Mesendoderm (in vitro differentiated cells): ENCODE data around the gene EPHB6. TPM values are rescaled to one million over a fixed set of nuclear protein-coding genes. Genes with fewer than 3 reads are reported as not detected.

Experiments used
- DNase-seq: peaks from one replicate; pipeline ENCODE4 v3.0.0; 2013
- H2AK5ac ChIP-seq: 2 replicates; pipeline ENCODE4 v1.6.1; 2013; ENCODE audit warnings: low read length, inconsistent platforms
- H2BK120ac ChIP-seq: 2 replicates; pipeline ENCODE4 v1.6.1; 2013; ENCODE audit warnings: low read depth, mild to moderate bottlenecking, low read length, moderate library complexity, mixed read lengths
- H2BK15ac ChIP-seq: replicated peaks from 2 replicates; pipeline ENCODE4 v1.6.1; 2013; ENCODE audit warnings: low read depth, mild to moderate bottlenecking, moderate library complexity
- H2BK5ac ChIP-seq: 2 replicates; pipeline ENCODE4 v1.6.1; 2013; ENCODE audit warnings: low read length, inconsistent platforms
- H3K18ac ChIP-seq: 2 replicates; pipeline ENCODE4 v1.6.1; 2013; ENCODE audit warnings: mild to moderate bottlenecking, low read length, mixed read lengths
- H3K23ac ChIP-seq: one replicate; pipeline ENCODE4 v1.6.1; 2013; ENCODE audit warnings: low read length
- H3K27ac ChIP-seq: 2 replicates; pipeline ENCODE4 v1.5.1; 2013; ENCODE audit warnings: low read depth, mild to moderate bottlenecking, inconsistent platforms, low read length, moderate library complexity
- H3K27me3 ChIP-seq: 2 replicates; pipeline ENCODE4 v1.6.1; 2013; ENCODE audit warnings: low read length, control low read depth, mild to moderate bottlenecking, inconsistent platforms; ENCODE audit not compliant: insufficient read depth, poor library complexity
- H3K36me3 ChIP-seq: 2 replicates; pipeline ENCODE4 v1.6.1; 2013; ENCODE audit warnings: low read length, inconsistent platforms; ENCODE audit not compliant: control insufficient read depth, insufficient read depth
- H3K4ac ChIP-seq: one replicate; pipeline ENCODE4 v1.6.1; 2013; ENCODE audit warnings: low read depth, mild to moderate bottlenecking, low read length, moderate library complexity
- H3K4me1 ChIP-seq: 2 replicates; pipeline ENCODE4 v1.6.1; 2013; ENCODE audit warnings: low read depth, low read length, inconsistent platforms; ENCODE audit not compliant: control insufficient read depth
- H3K4me2 ChIP-seq: 2 replicates; pipeline ENCODE4 v1.6.1; 2013; ENCODE audit warnings: low read length
- H3K4me3 ChIP-seq: 2 replicates; pipeline ENCODE4 v1.5.1; 2013; ENCODE audit warnings: mild to moderate bottlenecking, low read length
- H3K56ac ChIP-seq: one replicate; pipeline ENCODE4 v1.6.1; 2013; ENCODE audit warnings: low read length
- H3K79me1 ChIP-seq: 2 replicates; pipeline ENCODE4 v1.6.1; 2013; ENCODE audit warnings: low read length, inconsistent platforms
- H3K79me2 ChIP-seq: 2 replicates; pipeline ENCODE4 v1.6.1; 2013; ENCODE audit warnings: mild to moderate bottlenecking, low read length; ENCODE audit not compliant: control insufficient read depth, insufficient read depth
- H3K9ac ChIP-seq: 2 replicates; pipeline ENCODE4 v1.6.1; 2013; ENCODE audit warnings: low read length, inconsistent platforms
- H4K5ac ChIP-seq: one replicate; pipeline ENCODE4 v1.6.1; 2013; ENCODE audit warnings: low read length
- H4K8ac ChIP-seq: one replicate; pipeline ENCODE4 v1.6.1; 2013; ENCODE audit warnings: low read depth, mild to moderate bottlenecking, control low read depth, low read length, moderate library complexity
- WGBS: extraction: QIAGEN DNeasy Blood & Tissue Kit; methylation state at CpG from one replicate; pipeline ENCODE4 v1.1.7; 2013; ENCODE audit warnings: low lambda C conversion rate, missing lambda C conversion rate; ENCODE audit not compliant: insufficient coverage; ENCODE audit errors: extremely low coverage; 5-methylcytosine and 5-hydroxymethylcytosine counted together
- polyA plus RNA-seq, 2 experiments: library from polyadenylated mRNA; stranded (reverse); fragments of 200-250 nt; gene quantifications; one replicate each; pipeline ENCODE4 v1.2.3, GENCODE V29; 2013

EPHB6 gene, protein sequence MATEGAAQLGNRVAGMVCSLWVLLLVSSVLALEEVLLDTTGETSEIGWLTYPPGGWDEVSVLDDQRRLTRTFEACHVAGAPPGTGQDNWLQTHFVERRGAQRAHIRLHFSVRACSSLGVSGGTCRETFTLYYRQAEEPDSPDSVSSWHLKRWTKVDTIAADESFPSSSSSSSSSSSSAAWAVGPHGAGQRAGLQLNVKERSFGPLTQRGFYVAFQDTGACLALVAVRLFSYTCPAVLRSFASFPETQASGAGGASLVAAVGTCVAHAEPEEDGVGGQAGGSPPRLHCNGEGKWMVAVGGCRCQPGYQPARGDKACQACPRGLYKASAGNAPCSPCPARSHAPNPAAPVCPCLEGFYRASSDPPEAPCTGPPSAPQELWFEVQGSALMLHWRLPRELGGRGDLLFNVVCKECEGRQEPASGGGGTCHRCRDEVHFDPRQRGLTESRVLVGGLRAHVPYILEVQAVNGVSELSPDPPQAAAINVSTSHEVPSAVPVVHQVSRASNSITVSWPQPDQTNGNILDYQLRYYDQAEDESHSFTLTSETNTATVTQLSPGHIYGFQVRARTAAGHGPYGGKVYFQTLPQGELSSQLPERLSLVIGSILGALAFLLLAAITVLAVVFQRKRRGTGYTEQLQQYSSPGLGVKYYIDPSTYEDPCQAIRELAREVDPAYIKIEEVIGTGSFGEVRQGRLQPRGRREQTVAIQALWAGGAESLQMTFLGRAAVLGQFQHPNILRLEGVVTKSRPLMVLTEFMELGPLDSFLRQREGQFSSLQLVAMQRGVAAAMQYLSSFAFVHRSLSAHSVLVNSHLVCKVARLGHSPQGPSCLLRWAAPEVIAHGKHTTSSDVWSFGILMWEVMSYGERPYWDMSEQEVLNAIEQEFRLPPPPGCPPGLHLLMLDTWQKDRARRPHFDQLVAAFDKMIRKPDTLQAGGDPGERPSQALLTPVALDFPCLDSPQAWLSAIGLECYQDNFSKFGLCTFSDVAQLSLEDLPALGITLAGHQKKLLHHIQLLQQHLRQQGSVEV
- polyA plus RNA-seq (2013, experiment 1 of 2), result 5.5 TPM
- 5.0 TPM for polyA plus RNA-seq (2013, experiment 2 of 2)

DNA sequence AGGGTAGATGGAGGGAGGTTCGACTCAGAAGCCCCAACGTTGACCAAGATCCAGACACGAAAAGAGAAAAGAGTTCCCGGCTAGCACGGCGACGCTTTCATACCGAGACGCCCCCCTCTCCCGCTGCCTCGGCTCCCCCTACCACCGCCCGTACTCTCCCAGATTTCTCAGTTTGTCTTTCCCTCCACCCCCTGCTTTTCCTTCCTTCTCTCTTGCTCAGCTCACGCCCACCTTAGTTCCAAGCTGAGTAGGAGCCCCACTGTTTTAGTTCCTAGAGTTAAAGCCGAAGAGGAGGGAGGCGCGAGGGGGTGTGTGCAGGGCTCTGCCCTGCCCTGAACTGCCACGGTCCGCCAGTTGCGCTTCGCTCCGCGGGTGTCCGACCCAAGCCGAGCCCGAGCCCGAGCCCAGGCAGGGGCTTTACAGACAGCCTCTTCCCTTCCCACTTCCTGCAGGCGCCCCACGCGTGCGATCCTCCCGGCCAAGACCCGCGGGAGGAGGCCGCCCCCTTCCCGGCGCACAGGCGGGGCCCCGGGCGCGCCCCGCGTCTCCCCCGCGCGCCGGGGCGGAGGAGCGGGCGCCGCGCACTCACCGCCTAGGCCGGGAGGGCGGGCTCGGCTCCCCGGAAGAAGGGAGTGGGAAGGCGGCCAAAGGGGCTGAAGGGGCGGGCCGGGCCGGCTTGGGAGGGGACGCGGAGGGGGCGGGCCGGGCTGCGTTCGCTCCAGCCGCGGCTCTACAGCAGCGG is at the start of gene EPHB6:
Gene EPHB6 (plus strand): TSS at position 705 of the 742 bp plus-strand sequence. CDS start 8,152 bp downstream, outside the sequence.
- Histone ChIP-seq H3K18ac (peak within 1 kb of the TSS; percentile 94), H3K56ac (peak within 1 kb of the TSS; percentile 94), H2BK15ac (no peak within 1 kb of the TSS), H2BK5ac (peak within 1 kb of the TSS; percentile 52), H3K4me2 (peak within 1 kb of the TSS; percentile 91), H3K4ac (no peak within 1 kb of the TSS), H3K9ac (peak within 1 kb of the TSS; percentile 80), H3K4me3 (peak within 1 kb of the TSS; percentile 84), H4K8ac (no peak within 1 kb of the TSS), H3K79me2 (no peaks in the 10 kb centered on the region), H2BK120ac (peak within 1 kb of the TSS; percentile 52), H3K27me3 (no peaks in the 10 kb centered on the region), H3K23ac (no peak within 1 kb of the TSS), H3K79me1 (no peaks in the 10 kb centered on the region), H3K4me1 (no peaks in the 10 kb centered on the region), H3K36me3 (no peaks in the 10 kb centered on the region), H4K5ac (no peak within 1 kb of the TSS), H3K27ac (peak within 1 kb of the TSS; percentile 26), H2AK5ac (no peak within 1 kb of the TSS)
- DNase-seq, result peak; percentile 66
- no CpG with 5 or more reads among the region's 70 CpGs for WGBS

DNA sequence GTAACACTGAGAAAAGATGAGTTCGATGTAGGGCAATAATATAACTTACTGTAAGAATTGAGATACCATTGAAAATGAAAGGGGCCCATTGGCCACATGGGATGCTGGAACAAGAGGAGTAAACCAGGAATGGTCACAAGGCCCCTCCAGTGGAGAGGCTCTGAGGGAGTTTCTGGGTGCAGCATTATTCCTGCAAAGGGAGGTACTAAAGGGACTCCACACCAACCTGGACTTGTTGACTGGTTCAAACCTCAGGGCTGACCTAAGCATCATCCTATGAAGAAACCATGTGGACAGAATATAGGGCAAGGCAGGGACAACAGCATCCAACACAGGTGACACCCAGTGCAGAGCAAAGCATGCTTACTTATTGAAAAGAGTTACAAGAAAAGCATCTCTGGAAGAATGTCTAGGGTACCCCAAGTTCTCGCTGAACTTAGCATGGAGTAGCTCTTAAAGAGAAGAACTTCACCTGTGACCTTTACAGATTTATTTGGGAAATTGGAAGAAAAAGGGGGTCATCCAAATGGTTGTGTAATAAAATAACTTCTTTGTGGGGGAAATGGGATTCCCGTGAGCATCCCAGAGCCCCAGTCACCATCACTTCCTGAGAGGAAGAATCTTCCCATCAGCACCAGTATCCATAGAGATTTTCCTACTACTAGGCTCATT is 49.4 kb upstream of the EPHB6 start:
- Histone ChIP-seq H3K18ac (no peak overlapping the region), H2BK15ac (no peak overlapping the region), H3K4ac (no peak overlapping the region), H3K4me3 (no peak overlapping the region), H3K27ac (no peak overlapping the region), H3K9ac (no peak overlapping the region), H3K56ac (no peak overlapping the region), H3K27me3 (no peaks in the 10 kb centered on the region), H3K79me1 (no peaks in the 10 kb centered on the region), H3K4me1 (no peaks in the 10 kb centered on the region), H4K8ac (no peak overlapping the region), H4K5ac (no peak overlapping the region), H3K4me2 (no peak overlapping the region), H2BK120ac (no peak overlapping the region), H3K79me2 (no peaks in the 10 kb centered on the region), H3K23ac (no peak overlapping the region), H2BK5ac (no peak overlapping the region), H3K36me3 (no peaks in the 10 kb centered on the region), H2AK5ac (no peak overlapping the region)
- no peak for DNase-seq
- WGBS, result no CpG with 5 or more reads among the region's 3 CpGs

DNA sequence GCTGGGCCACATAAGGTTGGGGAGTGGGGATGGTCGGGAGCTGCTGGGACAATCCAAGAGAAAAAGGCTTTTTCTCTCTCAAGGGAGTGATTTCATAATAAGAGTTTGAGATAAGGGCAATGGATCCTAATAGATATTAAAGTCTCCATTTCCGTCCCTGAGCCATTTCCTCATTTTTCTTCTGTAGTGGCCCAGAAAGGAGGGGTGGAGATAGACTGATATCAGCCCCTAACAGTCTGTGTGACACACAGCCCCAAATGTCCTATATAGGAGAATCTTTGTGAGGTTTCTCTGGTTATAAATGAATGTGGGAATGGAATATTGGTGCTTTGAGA is 48.9 kb upstream of the EPHB6 start:
- Histone ChIP-seq H4K8ac (no peak overlapping the region), H2BK15ac (no peak overlapping the region), H3K18ac (no peak overlapping the region), H3K56ac (no peak overlapping the region), H3K27ac (no peak overlapping the region), H3K4me1 (no peaks in the 10 kb centered on the region), H3K27me3 (no peaks in the 10 kb centered on the region), H3K4me2 (no peak overlapping the region), H3K79me2 (no peaks in the 10 kb centered on the region), H3K9ac (no peak overlapping the region), H3K36me3 (no peaks in the 10 kb centered on the region), H3K79me1 (no peaks in the 10 kb centered on the region), H2BK120ac (no peak overlapping the region), H2AK5ac (no peak overlapping the region), H3K4ac (no peak overlapping the region), H4K5ac (no peak overlapping the region), H3K4me3 (no peak overlapping the region), H3K23ac (no peak overlapping the region), H2BK5ac (no peak overlapping the region)
- no peak for DNase-seq
- no CpG with 5 or more reads among the region's 2 CpGs for WGBS

GRCh38 chr7:142806957-142807356 is 47.9 kb upstream of the EPHB6 start:
- Histone ChIP-seq H3K4me1 (no peaks in the 10 kb centered on the region), H3K36me3 (no peaks in the 10 kb centered on the region), H2BK120ac (no peak overlapping the region), H2AK5ac (no peak overlapping the region), H3K4ac (no peak overlapping the region), H2BK15ac (no peak overlapping the region), H3K27ac (no peak overlapping the region), H3K18ac (no peak overlapping the region), H4K5ac (no peak overlapping the region), H3K23ac (no peak overlapping the region), H3K9ac (no peak overlapping the region), H3K4me2 (no peak overlapping the region), H3K79me2 (no peaks in the 10 kb centered on the region), H4K8ac (no peak overlapping the region), H3K79me1 (no peaks in the 10 kb centered on the region), H2BK5ac (no peak overlapping the region), H3K4me3 (no peak overlapping the region), H3K56ac (no peak overlapping the region), H3K27me3 (no peaks in the 10 kb centered on the region)
- DNase-seq, result no peak
- WGBS, result no CpG with 5 or more reads among the region's 1 CpG

DNA sequence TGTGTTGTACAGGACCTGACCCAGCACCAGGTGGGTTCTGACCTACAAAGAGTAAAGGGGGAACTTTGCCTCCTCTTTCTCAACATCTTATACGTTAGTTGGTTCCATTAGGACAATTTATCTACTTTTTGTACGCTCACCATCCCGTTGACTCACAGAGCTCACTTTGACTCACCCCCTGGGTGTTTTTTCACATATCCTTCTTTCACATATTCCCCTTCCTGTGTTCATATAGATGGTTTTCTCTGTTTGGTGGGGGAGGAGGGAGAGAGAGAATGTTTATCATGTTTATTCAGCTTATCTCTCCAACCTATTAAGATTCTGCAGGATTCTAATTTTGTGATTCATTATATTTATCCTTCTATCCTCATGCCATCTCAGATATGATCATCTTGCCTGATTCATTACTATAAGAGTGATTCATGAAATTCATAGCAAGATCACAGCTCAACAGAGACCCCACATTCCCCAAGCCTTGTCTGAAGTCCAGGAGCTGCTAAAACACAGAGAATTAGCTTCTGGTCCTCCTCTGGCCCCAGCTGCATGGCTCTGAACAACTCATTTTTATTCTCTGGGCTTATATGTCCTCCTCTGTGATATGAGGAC is 46.9 kb upstream of the EPHB6 start:
- Histone ChIP-seq H3K27me3 (no peaks in the 10 kb centered on the region), H3K79me2 (no peaks in the 10 kb centered on the region), H3K79me1 (no peaks in the 10 kb centered on the region), H3K4ac (no peak overlapping the region), H3K9ac (no peak overlapping the region), H3K36me3 (no peaks in the 10 kb centered on the region), H2BK5ac (no peak overlapping the region), H2BK15ac (no peak overlapping the region), H3K23ac (no peak overlapping the region), H3K4me1 (peaks cover 5% of the 10 kb centered on the region), H2AK5ac (no peak overlapping the region), H3K27ac (no peak overlapping the region), H4K8ac (no peak overlapping the region), H2BK120ac (no peak overlapping the region), H3K4me2 (no peak overlapping the region), H3K56ac (no peak overlapping the region), H4K5ac (no peak overlapping the region), H3K18ac (no peak overlapping the region), H3K4me3 (no peak overlapping the region)
- DNase-seq, result no peak
- whole genome bisulfite sequencing, result no CpG with 5 or more reads among the region's 3 CpGs
